Measurements from ENCODE around the gene MRPL21.

- TF ChIP-seq, protein P1, sequence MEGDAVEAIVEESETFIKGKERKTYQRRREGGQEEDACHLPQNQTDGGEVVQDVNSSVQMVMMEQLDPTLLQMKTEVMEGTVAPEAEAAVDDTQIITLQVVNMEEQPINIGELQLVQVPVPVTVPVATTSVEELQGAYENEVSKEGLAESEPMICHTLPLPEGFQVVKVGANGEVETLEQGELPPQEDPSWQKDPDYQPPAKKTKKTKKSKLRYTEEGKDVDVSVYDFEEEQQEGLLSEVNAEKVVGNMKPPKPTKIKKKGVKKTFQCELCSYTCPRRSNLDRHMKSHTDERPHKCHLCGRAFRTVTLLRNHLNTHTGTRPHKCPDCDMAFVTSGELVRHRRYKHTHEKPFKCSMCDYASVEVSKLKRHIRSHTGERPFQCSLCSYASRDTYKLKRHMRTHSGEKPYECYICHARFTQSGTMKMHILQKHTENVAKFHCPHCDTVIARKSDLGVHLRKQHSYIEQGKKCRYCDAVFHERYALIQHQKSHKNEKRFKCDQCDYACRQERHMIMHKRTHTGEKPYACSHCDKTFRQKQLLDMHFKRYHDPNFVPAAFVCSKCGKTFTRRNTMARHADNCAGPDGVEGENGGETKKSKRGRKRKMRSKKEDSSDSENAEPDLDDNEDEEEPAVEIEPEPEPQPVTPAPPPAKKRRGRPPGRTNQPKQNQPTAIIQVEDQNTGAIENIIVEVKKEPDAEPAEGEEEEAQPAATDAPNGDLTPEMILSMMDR (IDR thresholded peaks at IDR 0.05), result no peak
- no peak for TF ChIP-seq STAT6 (CRISPR knock-in tag; conservative IDR thresholded peaks at IDR 0.05; ENCODE audit: low read depth)
- no peak for TF ChIP-seq IRF1 (CRISPR knock-in tag; IDR thresholded peaks at IDR 0.05)
- no peak for TF ChIP-seq CREB1 (CRISPR knock-in tag; IDR thresholded peaks at IDR 0.05)
- no peak for TF ChIP-seq MAX (CRISPR knock-in tag; IDR thresholded peaks at IDR 0.05)
- TF ChIP-seq ELF4 (CRISPR knock-in tag; IDR thresholded peaks at IDR 0.05; ENCODE audit: low read depth), result no peak
- no peak for TF ChIP-seq TP53 (CRISPR knock-in tag; IDR thresholded peaks at IDR 0.05)
Observed at GRCh38 chr11:68935516-68936357, 32.1 kb upstream of the MRPL21 start.
